CD4-positive, CD25-positive, alpha-beta regulatory T cell (primary cell): Measurements from ENCODE around the gene PPP2R3B. TPM values are rescaled to one million over a fixed set of nuclear protein-coding genes. Genes with fewer than 3 reads are reported as not detected.
"Not testable (repeated sequence)": the region's sequence is repeated elsewhere in the genome, so short reads cannot be mapped to it uniquely, and the experiment has no call there.

Experiments
- ATAC-seq, 2 donors: fragments of 150-1000 bp; cut with Tn5 transposase; one replicate each; pipeline ENCODE4 v1.10.0; 2021; ENCODE audit warnings: low read depth in 2 of 2, moderate number of reproducible peaks in 2 of 2, moderate library complexity in 1 of 2
- DNase-seq, 3 donors: peaks; one replicate each; pipeline versions ENCODE4 v3.0.0 to v3.0.0-alpha.2; 2012 to 2022; ENCODE audit warnings: mixed read lengths in 1 of 3
- H3K27ac ChIP-seq: one replicate; pipeline ENCODE4 v1.7.0; 2013; ENCODE audit warnings: mild to moderate bottlenecking, low read length; ENCODE audit not compliant: insufficient read depth, poor library complexity, severe bottlenecking
- H3K27me3 ChIP-seq: one replicate; pipeline ENCODE4 v1.7.0; 2013; ENCODE audit warnings: low read length; ENCODE audit not compliant: control insufficient read depth, insufficient read depth
- H3K36me3 ChIP-seq: one replicate; pipeline ENCODE4 v1.7.0; 2013; ENCODE audit warnings: mild to moderate bottlenecking, low read length, moderate library complexity; ENCODE audit not compliant: control insufficient read depth, insufficient read depth
- H3K4me1 ChIP-seq: 2 replicates; pipeline ENCODE4 v1.7.0; 2013; ENCODE audit warnings: mild to moderate bottlenecking, low read length; ENCODE audit not compliant: insufficient read depth, control insufficient read depth, poor library complexity, severe bottlenecking
- H3K4me3 ChIP-seq: one replicate; pipeline ENCODE4 v1.7.0; 2013; ENCODE audit warnings: low read depth, mild to moderate bottlenecking, low read length, moderate library complexity
- H3K9me3 ChIP-seq, 2 experiments: 1 replicate in 1 of 2; 2 replicates in 1 of 2; pipeline ENCODE4 v1.7.0; 2013; ENCODE audit warnings: low read length in 2 of 2, mild to moderate bottlenecking in 1 of 2, moderate library complexity in 1 of 2; ENCODE audit not compliant: control insufficient read depth in 2 of 2
- H3K27ac Mint-ChIP-seq, 3 donors: one replicate each; pipeline ENCODE4 v1.8.0; 2020 to 2022; ENCODE audit warnings: mild to moderate bottlenecking in 3 of 3, mixed read lengths in 3 of 3, moderate library complexity in 2 of 3
- H3K27me3 Mint-ChIP-seq: one replicate; pipeline ENCODE4 v1.8.0; 2022; ENCODE audit warnings: mild to moderate bottlenecking, mixed read lengths
- H3K36me3 Mint-ChIP-seq: one replicate; pipeline ENCODE4 v1.8.0; 2020; ENCODE audit warnings: mixed read lengths
- H3K4me1 Mint-ChIP-seq, 4 donors: one replicate each; pipeline ENCODE4 v1.8.0; 2020 to 2022; ENCODE audit warnings: mixed read lengths in 4 of 4, mild to moderate bottlenecking in 1 of 4
- H3K4me3 Mint-ChIP-seq, 4 donors: one replicate each; pipeline ENCODE4 v1.8.0; 2020 to 2022; ENCODE audit warnings: mild to moderate bottlenecking in 4 of 4, mixed read lengths in 4 of 4, moderate library complexity in 3 of 4
- H3K9me3 Mint-ChIP-seq, 7 donors: one replicate each; pipeline ENCODE4 v1.8.0; 2020 to 2022; ENCODE audit warnings: mixed read lengths in 7 of 7, mild to moderate bottlenecking in 3 of 7, moderate library complexity in 2 of 7
- polyA plus RNA-seq, 4 donors: library from polyadenylated mRNA; unstranded; fragments of 300-500 nt; fragmentation: Illumina TruSeq; gene quantifications; one replicate each; pipeline ENCODE4 v1.2.3, GENCODE V29; 2021
- total RNA-seq: library from RNA; stranded (reverse); gene quantifications from one replicate; pipeline ENCODE4 v1.2.3, GENCODE V29; 2022

The PPP2R3B gene
- total and polyA plus RNA-seq, 5 donors from 2014 or later = 4.8 to 23.5 (median 8.6) TPM

DNA sequence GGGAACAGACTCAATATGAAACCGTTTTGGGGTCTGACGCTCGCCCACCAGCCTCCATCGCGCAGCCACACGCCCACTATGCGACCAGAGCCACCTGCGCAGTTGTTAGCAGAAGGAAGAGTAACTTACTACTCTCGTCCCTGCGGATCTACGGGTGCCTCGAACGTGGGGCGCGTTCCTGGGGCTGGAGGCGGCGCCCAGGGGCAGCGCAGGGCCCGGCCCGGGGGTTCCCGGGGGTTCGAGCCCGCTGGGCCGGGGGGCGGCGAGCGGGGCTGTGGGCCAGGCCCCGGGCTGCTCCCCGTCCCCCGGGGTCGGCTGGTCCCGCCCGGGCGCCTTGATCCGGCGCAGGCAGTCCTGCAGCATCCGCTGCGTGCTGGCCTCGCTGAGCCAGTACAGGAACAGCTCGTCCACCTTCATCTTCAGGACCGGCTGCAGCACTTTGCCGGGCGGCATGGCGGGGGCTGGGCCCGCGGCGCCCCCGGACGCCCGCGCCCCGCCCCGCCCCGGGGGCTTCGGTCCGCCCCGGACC lies 404 bp downstream of the PPP2R3B start:
- Mint-ChIP-seq H3K4me1 (peaks cover 7 to 20% (median 13%) of the 10 kb centered on the region in 4 donors), H3K4me3 (peak overlapping the region in 2 of 4 donors; percentile 72 to 95), H3K36me3 (peaks cover 4% of the 10 kb centered on the region), H3K9me3 (peaks cover 0 to 1% (median 0%) of the 10 kb centered on the region in 7 donors), H3K27me3 (peaks cover 8% of the 10 kb centered on the region), H3K27ac (peak overlapping the region in 1 of 3 donors; percentile 99)
- H3K9me3 ChIP-seq = no peaks in the 10 kb centered on the region
- peak overlapping the region; percentile 99 for H3K27ac ChIP-seq
- no peaks in the 10 kb centered on the region for H3K27me3 ChIP-seq
- no peak overlapping the region for H3K4me3 ChIP-seq
- peak in 1 of 2 donors; percentile 12 for ATAC-seq
- DNase-seq = peak in 2 of 3 donors; percentile 9 to 34
- peaks cover 6% of the 10 kb centered on the region for H3K4me1 ChIP-seq
- H3K36me3 ChIP-seq = no peaks in the 10 kb centered on the region

DNA sequence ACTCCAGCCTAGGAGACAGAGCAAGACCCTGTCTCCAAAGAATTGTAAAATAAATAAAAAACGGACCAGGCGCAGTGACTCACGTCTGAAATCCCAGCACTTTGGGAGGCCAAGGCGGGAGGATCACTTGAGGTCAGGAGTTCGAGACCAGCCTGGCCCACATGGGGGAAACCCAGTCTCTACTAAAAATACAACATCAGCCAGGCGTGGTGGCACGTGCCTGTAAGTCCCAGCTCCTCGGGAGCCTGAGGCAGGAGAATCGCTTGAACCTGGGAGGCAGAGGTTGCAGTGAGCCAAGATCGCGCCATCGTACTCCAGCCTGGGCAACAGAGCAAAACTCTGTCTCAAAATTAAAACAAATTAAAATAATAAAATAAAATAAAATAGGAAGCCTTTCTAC lies 971 bp downstream of the PPP2R3B start:
- not testable (repeated sequence) for H3K9me3 ChIP-seq, H3K27me3 Mint-ChIP-seq, H3K4me1 ChIP-seq, H3K27me3 ChIP-seq, H3K9me3 Mint-ChIP-seq, H3K36me3 Mint-ChIP-seq, H3K4me3 ChIP-seq, DNase-seq, H3K27ac ChIP-seq, ATAC-seq, H3K36me3 ChIP-seq, H3K27ac Mint-ChIP-seq
- peak overlapping the region; percentile 59 to 72 (median 64) for H3K4me3 Mint-ChIP-seq
- H3K4me1 Mint-ChIP-seq = peaks cover 7 to 20% (median 13%) of the 10 kb centered on the region in 4 donors

- peak overlapping the region; percentile 23 to 66 (median 50) for H3K4me3 Mint-ChIP-seq
- ATAC-seq = no peak
- no peak overlapping the region for H3K4me3 ChIP-seq
- DNase-seq = no peak
- peaks cover 4% of the 10 kb centered on the region for H3K36me3 Mint-ChIP-seq
- H3K27ac ChIP-seq = no peak overlapping the region
- no peaks in the 10 kb centered on the region for H3K9me3 ChIP-seq
- H3K4me1 Mint-ChIP-seq = peaks cover 7 to 20% (median 13%) of the 10 kb centered on the region in 4 donors
- H3K27me3 ChIP-seq = no peaks in the 10 kb centered on the region
- H3K9me3 Mint-ChIP-seq = peaks cover 0 to 1% (median 0%) of the 10 kb centered on the region in 7 donors
- H3K27me3 Mint-ChIP-seq = peaks cover 8% of the 10 kb centered on the region
- no peaks in the 10 kb centered on the region for H3K36me3 ChIP-seq
- no peak overlapping the region for H3K27ac Mint-ChIP-seq
- H3K4me1 ChIP-seq = peaks cover 6% of the 10 kb centered on the region
Observed at GRCh38 chrX:384861-385260, 1.8 kb downstream of the PPP2R3B start.

DNA sequence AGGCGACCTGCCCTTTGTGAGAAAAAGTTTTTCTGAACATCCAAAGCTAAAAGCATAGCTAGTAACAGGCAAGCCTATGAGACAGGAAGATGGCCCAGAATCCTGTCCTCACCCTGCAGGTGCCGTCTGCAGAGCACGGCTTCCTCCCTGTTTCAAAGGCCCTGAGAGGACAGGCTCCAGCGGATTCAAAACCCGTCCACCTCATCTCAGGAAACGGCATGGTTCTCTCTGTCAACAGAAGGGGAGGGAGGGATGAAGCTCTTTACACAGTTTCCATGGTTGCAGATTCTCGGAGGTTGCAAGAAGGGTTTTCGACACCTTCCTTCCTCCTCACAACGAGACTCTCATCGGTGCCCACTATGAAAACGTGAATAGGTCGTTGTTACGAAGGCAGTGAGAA lies 8.3 kb downstream of the PPP2R3B start:
- DNase-seq (peak in 1 of 3 donors; percentile 64), ATAC-seq (peak; percentile 45 to 61)
- H3K27ac Mint-ChIP-seq = peak overlapping the region in 2 of 3 donors; percentile 53 to 71
- peaks cover 0 to 30% (median 13%) of the 10 kb centered on the region in 4 donors for H3K4me1 Mint-ChIP-seq
- Histone ChIP-seq H3K4me3 (no peak overlapping the region), H3K36me3 (no peaks in the 10 kb centered on the region), H3K27me3 (no peaks in the 10 kb centered on the region), H3K27ac (no peak overlapping the region), H3K4me1 (peaks cover 15% of the 10 kb centered on the region), H3K9me3 (no peaks in the 10 kb centered on the region)
- H3K4me3 Mint-ChIP-seq = peak overlapping the region; percentile 6 to 67 (median 44)
- peaks cover 0 to 2% (median 0%) of the 10 kb centered on the region in 7 donors for H3K9me3 Mint-ChIP-seq
- no peaks in the 10 kb centered on the region for H3K36me3 Mint-ChIP-seq
- peaks cover 24% of the 10 kb centered on the region for H3K27me3 Mint-ChIP-seq

GRCh38 chrX:376206-376605 lies 10.5 kb downstream of the PPP2R3B start:
- not testable (repeated sequence) for H3K4me3 Mint-ChIP-seq, H3K4me3 ChIP-seq, H3K27me3 ChIP-seq, ATAC-seq, H3K27ac Mint-ChIP-seq, DNase-seq, H3K36me3 ChIP-seq, H3K36me3 Mint-ChIP-seq, H3K9me3 Mint-ChIP-seq, H3K27ac ChIP-seq, H3K9me3 ChIP-seq
- Mint-ChIP-seq H3K4me1 (peaks cover 6 to 41% (median 19%) of the 10 kb centered on the region in 4 donors), H3K27me3 (peaks cover 37% of the 10 kb centered on the region)
- peaks cover 19% of the 10 kb centered on the region for H3K4me1 ChIP-seq

- Histone ChIP-seq H3K4me3 (no peak overlapping the region), H3K4me1 (peaks cover 19% of the 10 kb centered on the region), H3K36me3 (no peaks in the 10 kb centered on the region), H3K9me3 (no peaks in the 10 kb centered on the region), H3K27me3 (peaks cover 3% of the 10 kb centered on the region), H3K27ac (no peak overlapping the region)
- Mint-ChIP-seq H3K9me3 (peaks cover 0 to 2% (median 0%) of the 10 kb centered on the region in 7 donors), H3K36me3 (peaks cover 7% of the 10 kb centered on the region), H3K4me1 (peaks cover 6 to 42% (median 19%) of the 10 kb centered on the region in 4 donors), H3K27me3 (peaks cover 37% of the 10 kb centered on the region), H3K4me3 (peak overlapping the region; percentile 68 to 78 (median 76)), H3K27ac (no peak overlapping the region)
- ATAC-seq (no peak), DNase-seq (no peak)
Observed at GRCh38 chrX:375181-376036, 11.3 kb downstream of the PPP2R3B start.

- peak overlapping the region; percentile 61 to 78 (median 72) for H3K4me3 Mint-ChIP-seq
- peaks cover 19% of the 10 kb centered on the region for H3K4me1 ChIP-seq
- ATAC-seq (no peak), DNase-seq (no peak)
- H3K9me3 Mint-ChIP-seq = peaks cover 0 to 2% (median 0%) of the 10 kb centered on the region in 7 donors
- no peaks in the 10 kb centered on the region for H3K9me3 ChIP-seq
- peaks cover 7% of the 10 kb centered on the region for H3K36me3 Mint-ChIP-seq
- H3K36me3 ChIP-seq = no peaks in the 10 kb centered on the region
- H3K27me3 ChIP-seq = peaks cover 3% of the 10 kb centered on the region
- no peak overlapping the region for H3K27ac ChIP-seq
- H3K4me1 Mint-ChIP-seq = peaks cover 6 to 45% (median 19%) of the 10 kb centered on the region in 4 donors
- peaks cover 37% of the 10 kb centered on the region for H3K27me3 Mint-ChIP-seq
- no peak overlapping the region for H3K27ac Mint-ChIP-seq
- no peak overlapping the region for H3K4me3 ChIP-seq
Observed at GRCh38 chrX:374596-374995, 12.1 kb downstream of the PPP2R3B start.
